Esophagus muscularis mucosa (tissue), 3 donors: ENCODE results near the gene CMTM7.

ENCODE experiments used
- CTCF ChIP-seq, 3 experiments: fragments of 200-600 bp in 2 of 3; fragments of 450-650 bp in 1 of 3; sonication (generic) in 2 of 3; IDR thresholded peaks; one replicate each; pipeline ENCODE4 v1.5.1; 2017 to 2019; ENCODE audit warnings: antibody characterized with exemption in 3 of 3, mild to moderate bottlenecking in 2 of 3, moderate library complexity in 1 of 3
- POLR2AphosphoS5 ChIP-seq, 2 donors: sonication (generic); formaldehyde crosslinking; IDR thresholded peaks; one replicate each; pipeline ENCODE4 v1.6.1; 2017; ENCODE audit warnings: antibody characterized with exemption in 2 of 2

- TF ChIP-seq CTCF (IDR thresholded peaks at IDR 0.05) = no peak
- no peak for TF ChIP-seq POLR2AphosphoS5 (IDR thresholded peaks at IDR 0.05)
Observed at GRCh38 chr3:32492684-32493436, 101.2 kb downstream of the CMTM7 start.
